Kidney (tissue), 14 donors: Measurements from ENCODE around the gene LILRA6. TPM values are rescaled to one million over a fixed set of nuclear protein-coding genes. Genes with fewer than 3 reads are reported as not detected.

ENCODE experiments used
- DNase-seq, 5 donors: peaks; one replicate each; pipeline ENCODE4 v3.0.0-alpha.2; 2013 to 2020
- FAIRE-seq: peaks from 2 replicates; lab custom pipeline; 2012; peaks lifted over from hg19 to GRCh38; lab: Jason Lieb, UNC
- H3K27ac ChIP-seq, 2 donors: one replicate each; pipeline ENCODE4 v1.7.0; 2013; ENCODE audit warnings: low read depth in 2 of 2, low read length in 2 of 2, inconsistent platforms in 1 of 2
- H3K27me3 ChIP-seq: one replicate; pipeline ENCODE4 v1.7.1; 2013; ENCODE audit warnings: low read length, inconsistent platforms; ENCODE audit not compliant: control insufficient read depth, insufficient read depth
- H3K36me3 ChIP-seq, 3 donors: one replicate each; pipeline versions ENCODE4 v1.7.0 to v1.7.1; 2013; ENCODE audit warnings: low read length in 3 of 3, control low read depth in 1 of 3, inconsistent platforms in 1 of 3; ENCODE audit not compliant: insufficient read depth in 3 of 3, control insufficient read depth in 2 of 3
- H3K4me1 ChIP-seq, 3 donors: one replicate each; pipeline versions ENCODE4 v1.7.0 to v1.7.1; 2013; ENCODE audit warnings: low read length in 3 of 3, inconsistent platforms in 1 of 3, low read depth in 1 of 3; ENCODE audit not compliant: control insufficient read depth in 2 of 3, insufficient read depth in 2 of 3
- H3K4me3 ChIP-seq, 3 donors: one replicate each; pipeline versions ENCODE4 v1.7.0 to v1.8.1; 2013; ENCODE audit warnings: low read length in 3 of 3, control low read depth in 1 of 3, inconsistent platforms in 1 of 3
- H3K9ac ChIP-seq, 3 donors: one replicate each; pipeline versions ENCODE4 v1.7.0 to v1.7.1; 2013; ENCODE audit warnings: low read length in 3 of 3, control low read depth in 1 of 3, inconsistent platforms in 1 of 3
- H3K9me3 ChIP-seq, 3 donors: one replicate each; pipeline versions ENCODE4 v1.7.0 to v1.7.1; 2013; ENCODE audit warnings: low read length in 3 of 3, control low read depth in 1 of 3, inconsistent platforms in 1 of 3; ENCODE audit not compliant: control insufficient read depth in 2 of 3, insufficient read depth in 1 of 3
- intact Hi-C: fragments of 100-400 bp; cut with DNase I; formaldehyde crosslinking; loops from one replicate; pipeline ENCODE4 v1.11.1; 2022
- microRNA-seq: library from miRNA; unstranded; fragments of <30 nt; microRNA quantifications from one replicate; pipeline ENCODE4 v1.2.0, GENCODE V29; 2020
- polyA plus RNA-seq: library from polyadenylated mRNA; stranded (reverse); fragments of 350-450 nt; fragmentation: Illumina TruSeq; extraction: RNeasy Lipid Tissue Mini Kit (QIAGEN cat#74804); gene quantifications from one replicate; pipeline ENCODE4 v1.2.3, GENCODE V29; 2014; ENCODE audit warnings: low read depth, low replicate concordance; ENCODE audit not compliant: insufficient read depth
- total RNA-seq: library from RNA; stranded (reverse); fragmentation: NEBNext Ultra II Directional; extraction: Animal tissue kit (Norgen Biotek cat#: 25700); gene quantifications from one replicate; pipeline ENCODE4 v1.2.1, GENCODE V29; 2021
- TF ChIP-seq, protein P1 (sequence below): IDR thresholded peaks from 3 replicates; pipeline ENCODE4 v1.5.1; 2012; ENCODE audit warnings: mild to moderate bottlenecking, moderate library complexity, borderline replicate concordance; ENCODE audit not compliant: insufficient read depth; ENCODE audit errors: extremely low read depth
- donor health status: control.
- donor health status: control.
- donor health status: control.
- donor health status: control.
- donor health status: control.
- donor health status: DM: yes; HTN: yes; CAD: no.
- donor health status: Normal renal cell carcinoma (clear cell type).

LILRA6 gene
- total and polyA plus RNA-seq, 2 donors from 2014 or later, result 2.9 TPM; not detected in 1

DNA sequence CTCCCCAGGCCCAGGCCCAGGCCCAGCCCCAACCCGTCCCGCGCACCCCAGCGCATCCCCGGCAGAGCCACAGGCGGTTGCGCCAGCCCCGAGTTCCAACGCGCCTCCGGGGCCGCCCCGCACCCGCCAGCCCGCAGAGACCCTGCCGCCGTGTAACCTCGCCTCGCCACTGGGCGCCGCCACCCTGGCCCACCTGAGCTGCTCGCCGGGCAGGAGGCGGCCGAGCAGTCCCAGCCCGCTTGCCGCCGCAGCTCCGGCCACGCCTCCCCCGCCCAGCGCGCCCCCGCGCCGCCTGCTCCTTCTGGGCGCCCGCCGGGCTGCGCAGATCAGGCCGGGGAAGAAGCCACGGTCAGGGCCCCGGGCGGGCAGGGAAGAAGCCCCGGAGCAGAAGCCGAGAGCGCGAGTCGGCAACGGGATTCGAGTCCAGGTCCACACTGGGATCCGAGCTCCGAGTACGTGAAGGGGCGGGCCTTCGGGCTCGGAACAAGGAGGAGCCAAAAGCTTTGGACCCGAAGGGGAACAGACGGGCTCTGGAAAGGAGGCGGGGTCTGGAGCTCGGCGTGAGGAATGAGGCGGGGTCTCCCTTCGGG lies 53.4 kb downstream of the LILRA6 start, which contains the start of gene MBOAT7:
MBOAT7 (minus strand) TSS at position 436 of the 590 bp plus-strand sequence. CDS start 1,072 bp downstream, outside the sequence.
- Histone ChIP-seq H3K4me1 (peaks cover 0 to 15% (median 13%) of the 10 kb centered on the region in 3 donors), H3K27ac (peak within 1 kb of the TSS; percentile 100), H3K27me3 (no peaks in the 10 kb centered on the region), H3K4me3 (peak within 1 kb of the TSS; percentile 79 to 85 (median 84)), H3K9ac (peak within 1 kb of the TSS; percentile 70 to 84 (median 72)), H3K9me3 (no peaks in the 10 kb centered on the region), H3K36me3 (peaks cover 2 to 8% (median 4%) of the 10 kb centered on the region in 3 donors)
- FAIRE-seq, result no peak
- TF ChIP-seq, protein P1, sequence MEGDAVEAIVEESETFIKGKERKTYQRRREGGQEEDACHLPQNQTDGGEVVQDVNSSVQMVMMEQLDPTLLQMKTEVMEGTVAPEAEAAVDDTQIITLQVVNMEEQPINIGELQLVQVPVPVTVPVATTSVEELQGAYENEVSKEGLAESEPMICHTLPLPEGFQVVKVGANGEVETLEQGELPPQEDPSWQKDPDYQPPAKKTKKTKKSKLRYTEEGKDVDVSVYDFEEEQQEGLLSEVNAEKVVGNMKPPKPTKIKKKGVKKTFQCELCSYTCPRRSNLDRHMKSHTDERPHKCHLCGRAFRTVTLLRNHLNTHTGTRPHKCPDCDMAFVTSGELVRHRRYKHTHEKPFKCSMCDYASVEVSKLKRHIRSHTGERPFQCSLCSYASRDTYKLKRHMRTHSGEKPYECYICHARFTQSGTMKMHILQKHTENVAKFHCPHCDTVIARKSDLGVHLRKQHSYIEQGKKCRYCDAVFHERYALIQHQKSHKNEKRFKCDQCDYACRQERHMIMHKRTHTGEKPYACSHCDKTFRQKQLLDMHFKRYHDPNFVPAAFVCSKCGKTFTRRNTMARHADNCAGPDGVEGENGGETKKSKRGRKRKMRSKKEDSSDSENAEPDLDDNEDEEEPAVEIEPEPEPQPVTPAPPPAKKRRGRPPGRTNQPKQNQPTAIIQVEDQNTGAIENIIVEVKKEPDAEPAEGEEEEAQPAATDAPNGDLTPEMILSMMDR, result peak; percentile 41
- intact Hi-C loops, result no loop called here
- no peak for DNase-seq

DNA sequence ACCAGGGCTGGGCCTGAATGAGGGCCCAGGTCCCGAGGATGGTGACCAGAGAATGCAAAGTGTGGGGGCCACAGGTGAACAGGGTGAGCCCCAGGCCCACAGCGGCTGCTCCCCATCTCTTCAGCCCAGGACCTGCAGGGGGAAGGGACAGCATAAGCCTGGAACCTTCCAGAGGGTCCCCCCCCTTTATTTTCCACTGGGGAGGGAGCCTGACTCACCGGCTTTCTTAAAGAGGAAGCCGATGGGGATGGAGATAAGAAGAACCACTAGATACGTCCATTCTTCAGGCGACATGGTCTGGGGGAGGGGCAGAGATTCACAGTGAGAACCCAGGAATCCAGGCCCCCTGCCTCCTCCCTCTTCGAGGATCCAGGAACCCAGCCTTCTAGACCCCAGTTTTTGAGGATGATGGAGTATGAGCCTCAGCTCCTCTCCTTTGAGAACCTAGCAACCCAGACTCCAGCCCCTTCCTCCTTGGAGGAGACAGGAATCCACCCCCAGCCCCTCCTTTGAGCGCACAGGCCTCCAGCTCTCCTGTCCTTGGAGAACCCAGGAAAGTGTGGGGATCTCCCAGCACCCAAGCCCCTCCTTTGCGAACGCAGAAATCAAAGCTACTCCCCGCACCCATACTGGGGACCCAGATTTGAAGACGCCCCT lies 54.2 kb downstream of the LILRA6 start:
- peak in 3 of 5 donors; percentile 26 to 79 (median 75) for DNase-seq
- no peaks in the 10 kb centered on the region for H3K9me3 ChIP-seq
- TF ChIP-seq, protein P1, result no peak
- FAIRE-seq, result no peak
- peak overlapping the region; percentile 42 to 79 (median 47) for H3K4me3 ChIP-seq
- intact Hi-C loops, result no loop called here
- H3K27ac ChIP-seq, result peak overlapping the region in 1 of 2 donors; percentile 34
- peaks cover 2 to 4% (median 2%) of the 10 kb centered on the region in 3 donors for H3K36me3 ChIP-seq
- peak overlapping the region in 2 of 3 donors; percentile 72 to 84 for H3K9ac ChIP-seq
- H3K4me1 ChIP-seq, result peaks cover 0 to 15% (median 13%) of the 10 kb centered on the region in 3 donors
- H3K27me3 ChIP-seq, result no peaks in the 10 kb centered on the region

DNA sequence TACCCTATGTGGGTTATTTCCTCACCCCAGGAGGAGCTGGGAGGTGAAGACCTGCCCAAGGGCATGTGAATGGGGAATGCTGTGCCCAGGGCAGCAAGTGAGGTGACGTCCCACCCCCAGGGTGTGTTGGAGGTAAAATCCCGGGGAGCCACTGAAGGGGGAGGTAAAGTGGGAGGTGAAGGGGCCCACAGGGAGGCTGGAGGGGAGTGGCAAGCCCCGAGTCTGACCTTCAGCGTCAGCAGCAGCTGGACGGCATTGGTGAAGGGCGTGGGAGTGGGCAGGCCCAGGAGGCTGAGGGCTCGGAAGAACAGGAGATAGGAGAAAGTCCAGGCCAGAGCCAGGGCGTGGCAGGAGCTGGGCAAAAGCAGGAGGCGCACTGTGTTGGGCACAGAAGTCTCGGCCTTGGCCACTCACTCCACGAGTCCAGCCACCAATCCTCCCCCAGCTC lies 55.6 kb downstream of the LILRA6 start:
- no peak for FAIRE-seq
- no peak overlapping the region for H3K27ac ChIP-seq
- H3K9me3 ChIP-seq, result no peaks in the 10 kb centered on the region
- peaks cover 0 to 12% (median 10%) of the 10 kb centered on the region in 3 donors for H3K4me1 ChIP-seq
- no peaks in the 10 kb centered on the region for H3K27me3 ChIP-seq
- DNase-seq, result peak in 2 of 5 donors; percentile 59 to 74
- intact Hi-C loops, result no loop called here
- TF ChIP-seq, protein P1, result no peak
- peaks cover 0 to 2% (median 0%) of the 10 kb centered on the region in 3 donors for H3K36me3 ChIP-seq
- no peak overlapping the region for H3K4me3 ChIP-seq
- no peak overlapping the region for H3K9ac ChIP-seq

Small RNA genes lying within 50 kb of the gene (microRNA-seq; reads per million reads assigned to microRNA genes)
- not detected for gene MIR4752

Other genes starting within 250 kb of the LILRA6 start
- gene VSTM1, start 178.9 kb downstream of the LILRA6 start, total RNA-seq, result 0.35 TPM
- gene VSTM1, start 178.9 kb downstream of the LILRA6 start, polyA plus RNA-seq, result 1.0 TPM
- not detected for gene TARM1, start 161.4 kb downstream of the LILRA6 start, total RNA-seq
- not detected for gene TARM1, start 161.4 kb downstream of the LILRA6 start, polyA plus RNA-seq
- gene OSCAR, start 142.0 kb downstream of the LILRA6 start, total RNA-seq, result 5.1 TPM
- gene OSCAR, start 142.0 kb downstream of the LILRA6 start, polyA plus RNA-seq, result 0.77 TPM
- gene NDUFA3, start 139.9 kb downstream of the LILRA6 start, total RNA-seq, result 132 TPM
- gene NDUFA3, start 139.9 kb downstream of the LILRA6 start, polyA plus RNA-seq, result 1,006 TPM
- gene TFPT, start 127.1 kb downstream of the LILRA6 start, total RNA-seq, result 19.2 TPM
- 31.6 TPM for gene TFPT, start 127.1 kb downstream of the LILRA6 start, polyA plus RNA-seq
- gene PRPF31, start 127.0 kb downstream of the LILRA6 start, total RNA-seq, result 57.2 TPM
- gene PRPF31, start 127.0 kb downstream of the LILRA6 start, polyA plus RNA-seq, result 55.9 TPM
- gene CNOT3, start 105.0 kb downstream of the LILRA6 start, total RNA-seq, result 38.1 TPM
- gene CNOT3, start 105.0 kb downstream of the LILRA6 start, polyA plus RNA-seq, result 30.8 TPM
- 8.0 TPM for gene LENG1, start 83.1 kb downstream of the LILRA6 start, total RNA-seq
- gene LENG1, start 83.1 kb downstream of the LILRA6 start, polyA plus RNA-seq, result 12.2 TPM
- 98.9 TPM for gene TMC4, start 69.6 kb downstream of the LILRA6 start, total RNA-seq
- gene TMC4, start 69.6 kb downstream of the LILRA6 start, polyA plus RNA-seq, result 64.6 TPM
- 64.4 TPM for gene MBOAT7, start 53.2 kb downstream of the LILRA6 start, total RNA-seq
- gene MBOAT7, start 53.2 kb downstream of the LILRA6 start, polyA plus RNA-seq, result 41.6 TPM
- 33.8 TPM for gene TSEN34, start 51.5 kb downstream of the LILRA6 start, total RNA-seq
- gene TSEN34, start 51.5 kb downstream of the LILRA6 start, polyA plus RNA-seq, result 51.0 TPM
- gene RPS9, start 41.9 kb downstream of the LILRA6 start, total RNA-seq, result 1,209 TPM
- gene RPS9, start 41.9 kb downstream of the LILRA6 start, polyA plus RNA-seq, result 2,020 TPM
- gene LILRB3, start 19.8 kb downstream of the LILRA6 start, total RNA-seq, result 10.0 TPM
- 1.4 TPM for gene LILRB3, start 19.8 kb downstream of the LILRA6 start, polyA plus RNA-seq
- 5.9 TPM for gene LILRB5, start 14.5 kb upstream of the LILRA6 start, total RNA-seq
- gene LILRB5, start 14.5 kb upstream of the LILRA6 start, polyA plus RNA-seq, result 1.1 TPM
- gene LILRB2, start 38.3 kb upstream of the LILRA6 start, total RNA-seq, result 11.5 TPM
- 1.9 TPM for gene LILRB2, start 38.3 kb upstream of the LILRA6 start, polyA plus RNA-seq
- gene LILRA5, start 70.4 kb upstream of the LILRA6 start, total RNA-seq, result 5.9 TPM
- gene LILRA5, start 70.4 kb upstream of the LILRA6 start, polyA plus RNA-seq, result 1.4 TPM
- gene LILRA4, start 96.4 kb upstream of the LILRA6 start, total RNA-seq, result 0.69 TPM
- gene LILRA4, start 96.4 kb upstream of the LILRA6 start, polyA plus RNA-seq, result not detected
- 41.9 TPM for gene LAIR1, start 122.1 kb upstream of the LILRA6 start, total RNA-seq
- 4.1 TPM for gene LAIR1, start 122.1 kb upstream of the LILRA6 start, polyA plus RNA-seq
- gene TTYH1, start 172.7 kb upstream of the LILRA6 start, total RNA-seq, result 1.5 TPM
- 1.9 TPM for gene TTYH1, start 172.7 kb upstream of the LILRA6 start, polyA plus RNA-seq
- 208 TPM for gene LENG8, start 206.4 kb upstream of the LILRA6 start, total RNA-seq
- gene LENG8, start 206.4 kb upstream of the LILRA6 start, polyA plus RNA-seq, result 48.6 TPM
- gene LENG9, start 221.0 kb upstream of the LILRA6 start, total RNA-seq, result 6.8 TPM
- gene LENG9, start 221.0 kb upstream of the LILRA6 start, polyA plus RNA-seq, result 2.0 TPM
- gene CDC42EP5, start 230.5 kb upstream of the LILRA6 start, total RNA-seq, result 29.9 TPM
- 19.3 TPM for gene CDC42EP5, start 230.5 kb upstream of the LILRA6 start, polyA plus RNA-seq